HCT116 (cell line): ENCODE results near the gene KLF4. TPM values are rescaled to one million over a fixed set of nuclear protein-coding genes. Genes with fewer than 3 reads are reported as not detected.

ENCODE experiments used
- ATAC-seq: fragments of 200-7000 bp; cut with Tn5 transposase; 2 replicates; pipeline ENCODE4 v1.9.1; 2020; ENCODE audit warnings: mild to moderate bottlenecking, moderate library complexity
- BruUV-seq: library from RNA; stranded (reverse); fragments of 400-500 nt; replicated peaks from 2 replicates; lab custom pipeline; 2021; lab: Mats Ljungman, UMichigan
- CTCF ChIA-PET: fragments of 300-600 bp; sonication (Branson Sonifier 250); formaldehyde crosslinking; loops from one replicate; lab custom pipeline; 2021; ENCODE audit warnings: antibody characterized with exemption; lab: Charles Lee
- POLR2A ChIA-PET: fragments of 300-600, 350-600 bp; sonication (Branson Sonifier 250); formaldehyde crosslinking; loops from one replicate; lab custom pipeline; 2021; ENCODE audit warnings: antibody characterized with exemption; lab: Charles Lee
- RAD21 ChIA-PET, 2 experiments: fragments of 300-600 bp; sonication (Branson Sonifier 250); formaldehyde crosslinking; loops; one replicate each; lab custom pipeline; 2023; ENCODE audit warnings: low total read pairs in 2 of 2; ENCODE audit not compliant: uncharacterized antibody in 2 of 2, unreplicated experiment in 2 of 2, low non-redundant PET in 1 of 2; lab: Charles Lee
- DNase-seq: peaks from one replicate; pipeline ENCODE4 v3.0.0-alpha.2; 2010; ENCODE audit warnings: low read depth, low spot score
- H2AFZ ChIP-seq: fragments of 200-600 bp; shearing (Covaris generic), sonication (generic); 2 replicates; pipeline ENCODE4 v1.6.1; 2017; ENCODE audit warnings: low read depth, mixed run types, mixed read lengths, antibody characterized with exemption, low read length; ENCODE audit not compliant: poor library complexity, severe bottlenecking
- H3K27ac ChIP-seq: 2 replicates; pipeline ENCODE4 v1.5.1; 2012; ENCODE audit warnings: low read depth, low read length
- H3K27me3 ChIP-seq: fragments of 200-600 bp; sonication (generic); 2 replicates; pipeline ENCODE4 v1.6.1; 2016; ENCODE audit warnings: mixed run types, low read length, mixed read lengths; ENCODE audit not compliant: insufficient read depth
- H3K36me3 ChIP-seq, 2 experiments: fragments of 200-500 bp in 1 of 2; fragments of 200-600 bp in 1 of 2; sonication (Bioruptor generic) in 1 of 2; sonication (generic) in 1 of 2; 2 replicates each; pipeline versions ENCODE4 v1.5.1 to v1.6.1; 2014 to 2016; ENCODE audit warnings: low read length in 2 of 2, inconsistent platforms in 1 of 2, mixed read lengths in 1 of 2, mixed run types in 1 of 2; ENCODE audit not compliant: insufficient read depth in 2 of 2, control insufficient read depth in 1 of 2
- H3K4me1 ChIP-seq, 2 experiments: fragments of 200-600 bp in 1 of 2; sonication (generic) in 1 of 2; 2 replicates each; pipeline versions ENCODE4 v1.5.1 to v1.6.1; 2012 to 2017; ENCODE audit warnings: low read length in 2 of 2, inconsistent platforms in 1 of 2, mild to moderate bottlenecking in 1 of 2, mixed read lengths in 1 of 2, mixed run types in 1 of 2, moderate library complexity in 1 of 2; ENCODE audit not compliant: insufficient read depth in 2 of 2, control insufficient read depth in 1 of 2
- H3K4me2 ChIP-seq: fragments of 200-600 bp; sonication (generic); 2 replicates; pipeline ENCODE4 v1.6.1; 2017; ENCODE audit warnings: mixed run types, low read length, mixed read lengths
- H3K4me3 ChIP-seq, 2 experiments: fragments of 200-600 bp in 1 of 2; sonication (generic) in 1 of 2; replicated peaks in 1 of 2; 2 replicates each; pipeline ENCODE4 v1.5.1; 2011 to 2016; ENCODE audit warnings: low read length in 2 of 2, control low read depth in 1 of 2, low read depth in 1 of 2, mild to moderate bottlenecking in 1 of 2, mixed read lengths in 1 of 2, mixed run types in 1 of 2
- H3K79me2 ChIP-seq: fragments of 200-600 bp; sonication (generic); 2 replicates; pipeline ENCODE4 v1.6.1; 2017; ENCODE audit warnings: mild to moderate bottlenecking, mixed run types, low read length, moderate library complexity, mixed read lengths; ENCODE audit not compliant: insufficient read depth
- H3K9ac ChIP-seq: fragments of 200-600 bp; sonication (generic); 2 replicates; pipeline ENCODE4 v1.6.1; 2016; ENCODE audit warnings: low read length, mixed read lengths
- H3K9me2 ChIP-seq: fragments of 200-600 bp; sonication (generic), shearing (Covaris generic); 2 replicates; pipeline ENCODE4 v1.6.1; 2017; ENCODE audit warnings: mixed run types, mild to moderate bottlenecking, moderate library complexity; ENCODE audit not compliant: insufficient read depth
- H3K9me3 ChIP-seq, 2 experiments: fragments of 200-500 bp in 1 of 2; fragments of 200-600 bp in 1 of 2; sonication (Bioruptor generic) in 1 of 2; sonication (generic) in 1 of 2; 2 replicates each; pipeline ENCODE4 v1.6.1; 2014 to 2017; ENCODE audit warnings: low read length in 2 of 2, mixed read lengths in 2 of 2, inconsistent platforms in 1 of 2, low read depth in 1 of 2, mild to moderate bottlenecking in 1 of 2, mixed run types in 1 of 2, moderate library complexity in 1 of 2; ENCODE audit not compliant: control insufficient read depth in 1 of 2, insufficient read depth in 1 of 2
- H4K20me1 ChIP-seq: fragments of 200-600 bp; sonication (generic), shearing (Covaris generic); 2 replicates; pipeline ENCODE4 v1.6.1; 2017; ENCODE audit warnings: mixed run types, mild to moderate bottlenecking, moderate library complexity; ENCODE audit not compliant: insufficient read depth
- EGR1 ChIP-seq: IDR thresholded peaks from 2 replicates; pipeline ENCODE4 v1.6.1; 2012; ENCODE audit warnings: low read depth
- ELF1 ChIP-seq: IDR thresholded peaks from 2 replicates; pipeline ENCODE4 v1.6.1; 2012; ENCODE audit warnings: low read depth, borderline replicate concordance
- EZH2 ChIP-seq: fragments of 200-600 bp; sonication (generic); IDR thresholded peaks from 2 replicates; pipeline ENCODE4 v1.6.1; 2017; ENCODE audit warnings: antibody characterized with exemption, mixed run types
- EZH2phosphoT487 ChIP-seq: fragments of 200-600 bp; IDR thresholded peaks from 2 replicates; pipeline ENCODE4 v1.6.1; 2018; ENCODE audit warnings: antibody characterized with exemption, borderline replicate concordance
- FOSL1 ChIP-seq: IDR thresholded peaks from 2 replicates; pipeline ENCODE4 v1.6.1; 2012; ENCODE audit warnings: low read depth
- JUND ChIP-seq: IDR thresholded peaks from 2 replicates; pipeline ENCODE4 v1.6.1; 2012
- POLR2AphosphoS5 ChIP-seq: IDR thresholded peaks from 2 replicates; pipeline ENCODE4 v1.6.1; 2011; ENCODE audit warnings: mild to moderate bottlenecking, low read depth, low read length, moderate library complexity
- SIN3A ChIP-seq: IDR thresholded peaks from 2 replicates; pipeline ENCODE4 v1.6.1; 2012; ENCODE audit warnings: low read depth
- SP1 ChIP-seq: IDR thresholded peaks from 2 replicates; pipeline ENCODE4 v1.6.1; 2012; ENCODE audit warnings: low read depth
- TCF7L2 ChIP-seq: IDR thresholded peaks from 2 replicates; pipeline ENCODE4 v1.7.0; 2011; ENCODE audit warnings: borderline replicate concordance, inconsistent platforms; ENCODE audit not compliant: insufficient read depth, insufficient read length; ENCODE audit errors: extremely low read depth
- YY1 ChIP-seq: IDR thresholded peaks from 2 replicates; pipeline ENCODE4 v1.6.1; 2011; ENCODE audit warnings: low read length, low read depth, moderate library complexity, mild to moderate bottlenecking; ENCODE audit not compliant: insufficient replicate concordance; ENCODE audit errors: extremely low read depth
- intact Hi-C: fragments of 100-400 bp; cut with micrococcal nuclease; formaldehyde crosslinking; loops from 2 replicates; pipeline ENCODE4 v1.10.0; 2022
- total RNA-seq: library from RNA; stranded (reverse); gene quantifications from one replicate; pipeline ENCODE4 v1.2.1, GENCODE V29; 2021; ENCODE audit not compliant: unreplicated experiment
- TF ChIP-seq, protein P1 (sequence below): IDR thresholded peaks from 2 replicates; pipeline ENCODE4 v1.6.1; 2011; ENCODE audit warnings: mild to moderate bottlenecking, low read length, moderate library complexity; ENCODE audit not compliant: insufficient replicate concordance; ENCODE audit errors: extremely low read depth
- TF ChIP-seq, protein P2 (sequence below), 3 experiments: fragments of 200-600 bp in 1 of 3; sonication (generic) in 1 of 3; IDR thresholded peaks in 2 of 3; conservative IDR thresholded peaks in 1 of 3; 2 replicates each; pipeline ENCODE4 v1.5.1; 2012 to 2017; ENCODE audit warnings: low read depth in 2 of 3, low read length in 2 of 3, antibody characterized with exemption in 1 of 3, borderline replicate concordance in 1 of 3, control low read depth in 1 of 3, mild to moderate bottlenecking in 1 of 3, mixed read lengths in 1 of 3, mixed run types in 1 of 3, moderate library complexity in 1 of 3; ENCODE audit not compliant: insufficient read depth in 1 of 3

The KLF4 gene
- total RNA-seq, 1 experiment from 2014 or later = 92.8 TPM

DNA sequence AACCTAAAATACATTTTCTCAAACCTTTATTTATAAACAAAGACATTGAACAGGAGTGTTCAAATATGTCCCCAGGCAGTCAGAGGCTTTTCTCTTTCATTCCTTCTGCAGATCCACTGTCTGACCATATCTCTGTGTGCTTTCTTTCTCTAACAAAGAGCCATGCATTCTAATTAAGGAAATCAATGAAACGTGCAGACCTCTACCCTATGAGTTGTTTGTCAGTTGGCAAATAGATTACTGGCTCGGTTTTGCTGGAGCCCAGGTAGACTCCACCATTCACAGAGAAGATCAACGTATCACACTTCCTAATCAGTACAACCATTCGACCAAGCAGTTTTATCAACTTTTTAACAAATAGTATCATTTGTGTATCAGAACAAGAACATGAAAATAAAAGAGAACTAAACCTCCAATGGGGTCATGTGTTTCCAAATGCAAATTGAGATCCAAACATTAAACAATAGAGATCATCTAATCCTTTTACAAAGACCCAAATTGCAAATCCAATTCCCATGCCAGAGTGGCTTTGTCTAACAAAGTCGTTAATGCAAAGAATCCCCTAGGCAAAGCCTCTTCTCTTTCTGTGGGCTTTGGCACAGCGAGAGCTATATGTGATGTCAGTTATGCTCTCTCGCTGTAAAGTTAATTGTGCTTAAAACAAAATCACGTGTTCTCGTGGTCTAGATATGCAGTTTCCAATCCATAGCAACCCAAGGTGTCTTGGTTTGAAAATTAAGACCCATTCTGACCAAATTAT is 16.8 kb downstream of the KLF4 start:
- POLR2A ChIA-PET = no interaction called here
- RAD21 ChIA-PET = no interaction called here
- CTCF ChIA-PET = no interaction called here
- Histone ChIP-seq H3K4me1 (no peaks in the 10 kb centered on the region), H3K4me3 (no peak overlapping the region), H3K27me3 (no peaks in the 10 kb centered on the region), H3K79me2 (no peaks in the 10 kb centered on the region), H3K9me2 (no peaks in the 10 kb centered on the region), H3K27ac (no peak overlapping the region), H3K36me3 (no peaks in the 10 kb centered on the region), H3K9ac (no peak overlapping the region), H2AFZ (no peak overlapping the region), H4K20me1 (no peaks in the 10 kb centered on the region), H3K4me2 (no peak overlapping the region), H3K9me3 (no peaks in the 10 kb centered on the region)
- TF ChIP-seq, protein P1, sequence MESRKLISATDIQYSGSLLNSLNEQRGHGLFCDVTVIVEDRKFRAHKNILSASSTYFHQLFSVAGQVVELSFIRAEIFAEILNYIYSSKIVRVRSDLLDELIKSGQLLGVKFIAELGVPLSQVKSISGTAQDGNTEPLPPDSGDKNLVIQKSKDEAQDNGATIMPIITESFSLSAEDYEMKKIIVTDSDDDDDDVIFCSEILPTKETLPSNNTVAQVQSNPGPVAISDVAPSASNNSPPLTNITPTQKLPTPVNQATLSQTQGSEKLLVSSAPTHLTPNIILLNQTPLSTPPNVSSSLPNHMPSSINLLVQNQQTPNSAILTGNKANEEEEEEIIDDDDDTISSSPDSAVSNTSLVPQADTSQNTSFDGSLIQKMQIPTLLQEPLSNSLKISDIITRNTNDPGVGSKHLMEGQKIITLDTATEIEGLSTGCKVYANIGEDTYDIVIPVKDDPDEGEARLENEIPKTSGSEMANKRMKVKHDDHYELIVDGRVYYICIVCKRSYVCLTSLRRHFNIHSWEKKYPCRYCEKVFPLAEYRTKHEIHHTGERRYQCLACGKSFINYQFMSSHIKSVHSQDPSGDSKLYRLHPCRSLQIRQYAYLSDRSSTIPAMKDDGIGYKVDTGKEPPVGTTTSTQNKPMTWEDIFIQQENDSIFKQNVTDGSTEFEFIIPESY = no peak
- TF ChIP-seq EZH2 = no peak
- TF ChIP-seq EZH2phosphoT487 = no peak
- TF ChIP-seq EGR1 = no peak
- TF ChIP-seq POLR2AphosphoS5 = no peak
- no peak for TF ChIP-seq SP1
- no peak for TF ChIP-seq FOSL1
- TF ChIP-seq ELF1 = no peak
- TF ChIP-seq YY1 = no peak
- TF ChIP-seq JUND = no peak
- TF ChIP-seq SIN3A = no peak
- TF ChIP-seq, protein P2, sequence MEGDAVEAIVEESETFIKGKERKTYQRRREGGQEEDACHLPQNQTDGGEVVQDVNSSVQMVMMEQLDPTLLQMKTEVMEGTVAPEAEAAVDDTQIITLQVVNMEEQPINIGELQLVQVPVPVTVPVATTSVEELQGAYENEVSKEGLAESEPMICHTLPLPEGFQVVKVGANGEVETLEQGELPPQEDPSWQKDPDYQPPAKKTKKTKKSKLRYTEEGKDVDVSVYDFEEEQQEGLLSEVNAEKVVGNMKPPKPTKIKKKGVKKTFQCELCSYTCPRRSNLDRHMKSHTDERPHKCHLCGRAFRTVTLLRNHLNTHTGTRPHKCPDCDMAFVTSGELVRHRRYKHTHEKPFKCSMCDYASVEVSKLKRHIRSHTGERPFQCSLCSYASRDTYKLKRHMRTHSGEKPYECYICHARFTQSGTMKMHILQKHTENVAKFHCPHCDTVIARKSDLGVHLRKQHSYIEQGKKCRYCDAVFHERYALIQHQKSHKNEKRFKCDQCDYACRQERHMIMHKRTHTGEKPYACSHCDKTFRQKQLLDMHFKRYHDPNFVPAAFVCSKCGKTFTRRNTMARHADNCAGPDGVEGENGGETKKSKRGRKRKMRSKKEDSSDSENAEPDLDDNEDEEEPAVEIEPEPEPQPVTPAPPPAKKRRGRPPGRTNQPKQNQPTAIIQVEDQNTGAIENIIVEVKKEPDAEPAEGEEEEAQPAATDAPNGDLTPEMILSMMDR (IDR thresholded peaks at IDR 0.05 in 2 of 3, conservative IDR thresholded peaks at IDR 0.05 in 1 of 3; ENCODE audit: borderline replicate concordance in 1 of 3, insufficient read depth in 1 of 3, low read depth in 2 of 3, low read length in 2 of 3) = no peak
- TF ChIP-seq TCF7L2 = no peak
- DNase-seq (no peak), ATAC-seq (no peak)
- intact Hi-C loops = no loop called here
- BruUV-seq = no TSS peak
